ENCODE data around the gene NTRK2. TPM values are rescaled to one million over a fixed set of nuclear protein-coding genes. Genes with fewer than 3 reads are reported as not detected.

Gene NTRK2
- total and polyA plus RNA-seq, 2 donors = 7.7 to 56.7 TPM

DNA sequence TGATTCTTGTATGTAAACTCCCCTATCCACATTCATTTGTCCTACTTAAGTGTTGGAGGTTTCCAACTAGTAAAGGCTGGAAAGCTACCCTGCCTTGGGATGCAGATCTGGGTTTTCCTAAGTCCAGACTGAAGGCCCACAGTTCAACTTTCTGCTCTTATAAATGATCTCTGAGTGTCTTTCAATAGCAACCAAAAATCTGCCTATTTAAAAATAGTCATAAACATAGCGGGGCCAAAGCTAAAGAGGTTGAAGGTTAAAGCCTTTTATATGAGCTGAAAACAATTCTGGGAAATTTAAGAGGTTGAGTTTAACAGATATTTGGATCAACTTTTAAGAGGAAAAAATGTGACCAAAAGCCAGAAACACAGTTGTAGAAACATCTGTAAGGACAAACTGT, 87.2 kb downstream of the NTRK2 start:
- 32% methylated on average over 1 of the region's 1 CpG for WGBS
- Histone ChIP-seq H3K36me3 (ENCODE audit: insufficient read depth) (no peaks in the 10 kb centered on the region), H3K4me1 (ENCODE audit: insufficient read depth) (no peaks in the 10 kb centered on the region), H3K27ac (ENCODE audit: low read depth) (no peak overlapping the region), H3K4me3 (ENCODE audit: low read depth, low read length) (no peak overlapping the region)
- no peak for DNase-seq (ENCODE audit: extremely low spot score)

DNA sequence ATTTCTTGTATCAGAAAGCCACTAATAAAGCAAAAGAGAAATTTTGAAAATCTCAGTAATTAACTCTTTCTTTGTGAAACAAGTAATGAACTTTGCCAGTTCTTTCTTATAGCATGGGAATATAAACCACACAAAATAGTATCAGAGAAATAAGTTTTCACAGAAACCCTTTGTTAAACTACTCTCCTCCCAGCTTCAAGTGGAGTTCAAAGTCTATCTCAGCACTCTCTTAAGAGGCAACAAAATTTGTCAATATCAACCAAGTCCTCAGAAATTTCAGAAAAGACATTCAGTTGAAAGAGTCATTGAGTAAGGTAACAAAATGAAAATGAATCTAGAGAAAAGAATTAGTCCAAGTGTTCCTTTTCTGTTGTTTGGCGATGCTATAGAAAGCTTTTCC, 89.3 kb downstream of the NTRK2 start:
- Histone ChIP-seq H3K4me3 (ENCODE audit: low read depth, low read length) (no peak overlapping the region), H3K4me1 (ENCODE audit: insufficient read depth) (no peaks in the 10 kb centered on the region), H3K27ac (ENCODE audit: low read depth) (no peak overlapping the region), H3K36me3 (ENCODE audit: insufficient read depth) (no peaks in the 10 kb centered on the region)
- DNase-seq (ENCODE audit: extremely low spot score) = no peak
- 87% methylated on average over 1 of the region's 1 CpG for WGBS

DNA sequence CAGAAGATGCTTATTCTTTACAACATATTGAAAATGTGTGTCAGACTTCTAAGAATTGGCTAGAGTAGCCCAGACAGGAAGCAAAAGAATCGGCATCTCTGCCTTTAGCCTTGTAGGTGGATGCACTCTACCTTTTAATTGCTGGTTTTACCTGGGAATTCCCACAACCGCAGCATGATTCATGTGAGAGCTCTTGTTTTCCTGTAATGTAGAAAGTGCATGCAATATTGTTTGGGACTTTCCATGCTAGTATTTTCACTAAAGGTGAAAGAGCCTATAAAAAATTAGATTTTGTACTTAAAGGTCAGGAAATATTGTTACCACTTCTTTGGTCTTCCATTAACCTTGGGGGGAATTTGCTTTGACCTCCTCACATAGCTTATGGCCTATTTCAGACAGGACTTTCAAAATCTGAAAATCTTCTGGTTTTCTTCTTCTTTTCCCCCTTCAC, 89.8 kb downstream of the NTRK2 start:
- DNase-seq (ENCODE audit: extremely low spot score) = no peak
- Histone ChIP-seq H3K27ac (ENCODE audit: low read depth) (no peak overlapping the region), H3K4me1 (ENCODE audit: insufficient read depth) (no peaks in the 10 kb centered on the region), H3K36me3 (ENCODE audit: insufficient read depth) (no peaks in the 10 kb centered on the region), H3K4me3 (ENCODE audit: low read depth, low read length) (no peak overlapping the region)
- WGBS = 78% methylated on average over 2 of the region's 2 CpGs

GRCh38 chr9:84759804-84760203, 90.3 kb downstream of the NTRK2 start:
- Histone ChIP-seq H3K4me1 (ENCODE audit: insufficient read depth) (no peaks in the 10 kb centered on the region), H3K36me3 (ENCODE audit: insufficient read depth) (no peaks in the 10 kb centered on the region), H3K4me3 (ENCODE audit: low read depth, low read length) (no peak overlapping the region), H3K27ac (ENCODE audit: low read depth) (no peak overlapping the region)
- DNase-seq (ENCODE audit: extremely low spot score) = no peak
- 70% methylated on average over 2 of the region's 2 CpGs for WGBS

DNA sequence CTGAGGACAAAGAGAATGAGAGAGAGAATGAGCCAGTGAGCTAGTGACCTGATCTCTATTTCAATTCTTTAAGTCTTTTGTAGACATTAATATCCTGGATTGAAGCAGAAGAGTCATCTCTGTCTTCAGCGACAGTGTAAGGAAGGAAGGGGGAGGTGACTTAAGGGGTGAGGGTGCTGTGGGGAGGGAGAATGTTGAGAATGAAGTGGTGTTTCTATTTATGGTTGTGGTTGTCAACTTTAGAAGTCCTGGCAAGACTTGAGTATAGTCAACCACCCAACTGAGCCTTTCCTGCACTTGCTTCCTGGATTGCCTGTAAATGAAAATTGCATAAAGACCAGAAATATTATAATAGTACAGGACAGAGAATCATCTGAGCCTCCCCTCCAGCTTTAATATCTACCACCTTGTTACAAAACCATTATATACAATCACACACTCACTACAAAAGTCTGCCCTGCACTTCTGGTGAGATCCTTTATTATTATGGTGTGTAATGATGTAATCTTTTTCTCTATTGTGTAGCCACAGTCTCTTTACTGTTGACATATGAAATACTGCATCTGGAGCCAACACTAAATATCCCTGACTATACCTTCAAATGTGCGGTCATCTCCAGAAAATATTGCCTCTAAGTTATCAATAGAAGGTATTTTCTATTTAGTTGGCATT, 91.7 kb downstream of the NTRK2 start:
- H3K4me3 ChIP-seq (ENCODE audit: low read depth, low read length) = no peak overlapping the region
- no peaks in the 10 kb centered on the region for H3K36me3 ChIP-seq (ENCODE audit: insufficient read depth)
- H3K27ac ChIP-seq (ENCODE audit: low read depth) = no peak overlapping the region
- no peaks in the 10 kb centered on the region for H3K4me1 ChIP-seq (ENCODE audit: insufficient read depth)
- 85% methylated on average over 2 of the region's 2 CpGs for WGBS
- no peak for DNase-seq (ENCODE audit: extremely low spot score)

DNA sequence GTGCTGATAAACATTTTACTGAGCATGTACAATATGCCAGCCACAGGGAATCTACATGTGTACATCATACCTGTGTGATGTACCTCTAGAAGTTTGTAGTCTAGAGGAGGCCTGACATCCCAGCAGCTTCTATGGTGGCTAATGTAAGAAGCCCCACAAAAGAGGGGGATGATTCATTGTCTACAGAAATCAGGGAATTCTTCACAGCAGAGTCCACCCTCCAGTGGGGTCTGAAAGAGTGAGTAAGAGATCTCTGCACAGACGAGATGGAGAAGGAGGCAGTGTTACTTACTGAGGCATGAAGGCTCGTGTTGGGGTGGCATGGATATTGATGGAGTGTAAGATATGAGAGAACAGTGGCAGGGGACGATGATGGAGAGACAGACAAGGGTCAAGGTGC, 103.0 kb downstream of the NTRK2 start:
- no peak overlapping the region for H3K27ac ChIP-seq (ENCODE audit: low read depth)
- DNase-seq (ENCODE audit: extremely low spot score) = no peak
- H3K4me3 ChIP-seq (ENCODE audit: low read depth, low read length) = no peak overlapping the region
- H3K36me3 ChIP-seq (ENCODE audit: insufficient read depth) = no peaks in the 10 kb centered on the region
- H3K4me1 ChIP-seq (ENCODE audit: insufficient read depth) = no peaks in the 10 kb centered on the region
- 92% methylated on average over 3 of the region's 3 CpGs for WGBS

DNA sequence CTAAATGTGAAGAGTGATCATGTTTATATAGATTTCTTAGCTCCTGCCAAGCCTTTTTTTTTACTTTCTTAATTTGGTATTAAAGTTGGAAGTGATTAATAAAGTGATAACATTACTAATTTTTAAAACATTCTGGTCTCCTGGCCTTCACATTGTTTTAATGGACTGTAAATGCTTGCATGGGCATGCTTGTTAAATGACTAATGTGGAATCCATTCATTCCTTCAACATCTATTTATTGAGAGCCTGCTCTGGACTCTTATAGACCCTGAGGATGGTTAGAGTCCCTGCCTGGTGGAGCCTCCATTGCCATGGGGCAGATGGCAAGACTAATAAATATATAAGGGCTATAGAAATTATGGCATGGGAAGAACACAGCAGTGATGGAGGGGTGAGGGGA, 103.5 kb downstream of the NTRK2 start:
- H3K36me3 ChIP-seq (ENCODE audit: insufficient read depth) = no peaks in the 10 kb centered on the region
- no peaks in the 10 kb centered on the region for H3K4me1 ChIP-seq (ENCODE audit: insufficient read depth)
- H3K4me3 ChIP-seq (ENCODE audit: low read depth, low read length) = no peak overlapping the region
- DNase-seq (ENCODE audit: extremely low spot score) = no peak
- H3K27ac ChIP-seq (ENCODE audit: low read depth) = no peak overlapping the region

DNA sequence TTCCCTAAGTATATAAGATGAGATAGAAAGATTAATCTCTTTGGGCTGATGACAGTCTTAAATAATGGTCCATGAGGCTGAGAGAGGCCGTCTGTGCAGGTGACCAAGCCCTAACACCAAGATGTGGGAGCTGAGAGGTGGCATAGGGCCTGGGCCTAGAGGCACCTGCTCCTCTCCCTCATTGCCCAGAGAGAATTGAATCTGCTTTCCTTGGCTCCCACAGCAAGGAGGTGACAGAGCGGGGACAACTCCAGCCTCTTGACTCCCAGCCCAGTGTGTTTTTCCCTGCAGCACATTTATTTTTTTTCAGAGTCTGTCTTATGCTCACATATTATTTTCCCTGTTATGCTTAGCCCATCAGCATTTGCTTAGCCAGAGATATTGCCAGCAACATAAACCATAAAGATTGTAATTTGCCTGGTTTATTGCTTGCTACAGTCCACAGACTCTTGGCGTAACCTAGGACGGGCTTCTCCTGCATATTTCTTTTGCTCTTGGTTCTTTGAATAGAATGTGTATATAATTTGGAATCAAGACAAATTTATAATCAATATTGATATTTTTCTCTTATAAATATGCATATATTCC, 105.6 kb downstream of the NTRK2 start:
- Histone ChIP-seq H3K4me1 (ENCODE audit: insufficient read depth) (no peaks in the 10 kb centered on the region), H3K4me3 (ENCODE audit: low read depth, low read length) (no peak overlapping the region), H3K27ac (ENCODE audit: low read depth) (no peak overlapping the region), H3K36me3 (ENCODE audit: insufficient read depth) (no peaks in the 10 kb centered on the region)
- no peak for DNase-seq (ENCODE audit: extremely low spot score)
- 93% methylated on average over 4 of the region's 4 CpGs for WGBS

DNA sequence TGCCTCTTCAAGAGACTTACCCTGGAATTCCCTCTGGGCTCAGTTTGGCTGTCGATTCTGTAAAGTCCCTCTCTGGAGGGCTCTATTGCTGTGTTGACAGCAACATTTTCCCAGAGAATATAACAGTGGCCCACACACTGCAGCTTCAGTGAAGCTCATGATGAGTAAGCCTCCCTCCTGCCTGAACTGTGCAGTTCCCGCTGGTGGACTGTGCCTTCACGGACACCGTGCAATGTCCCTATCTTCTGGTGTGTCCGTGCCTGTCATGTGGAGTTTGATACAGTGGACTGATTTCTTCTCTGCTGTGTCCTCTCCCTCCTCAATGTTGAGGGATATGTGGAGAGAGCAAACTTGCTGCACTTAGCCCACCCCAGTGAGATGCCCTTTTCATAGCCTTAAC, 109.0 kb downstream of the NTRK2 start:
- no peak for DNase-seq (ENCODE audit: extremely low spot score)
- Histone ChIP-seq H3K27ac (ENCODE audit: low read depth) (no peak overlapping the region), H3K36me3 (ENCODE audit: insufficient read depth) (no peaks in the 10 kb centered on the region), H3K4me3 (ENCODE audit: low read depth, low read length) (no peak overlapping the region), H3K4me1 (ENCODE audit: insufficient read depth) (no peaks in the 10 kb centered on the region)
- 65% methylated on average over 5 of the region's 5 CpGs for WGBS

DNA sequence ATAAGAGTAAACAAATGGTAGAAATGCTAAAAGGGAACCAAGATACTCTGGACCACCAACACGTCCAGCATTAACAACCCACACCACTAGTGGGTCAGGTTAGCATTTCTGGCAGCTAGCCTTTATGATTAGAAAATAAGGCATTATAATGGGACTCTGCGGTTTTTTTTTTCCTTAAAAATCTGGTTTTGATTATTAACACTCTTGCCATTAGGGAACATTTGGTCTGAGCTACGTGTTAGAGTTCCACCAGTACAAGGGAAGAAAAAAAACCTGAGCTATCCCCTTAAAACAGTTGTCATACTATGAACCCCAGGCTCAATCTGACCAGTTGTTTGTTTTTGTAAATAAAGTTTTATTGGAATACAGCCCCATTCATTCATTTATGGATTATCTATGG, 110.4 kb downstream of the NTRK2 start:
- Histone ChIP-seq H3K36me3 (ENCODE audit: insufficient read depth) (no peaks in the 10 kb centered on the region), H3K4me3 (ENCODE audit: low read depth, low read length) (no peak overlapping the region), H3K4me1 (ENCODE audit: insufficient read depth) (no peaks in the 10 kb centered on the region), H3K27ac (ENCODE audit: low read depth) (no peak overlapping the region)
- 74% methylated on average over 3 of the region's 3 CpGs for WGBS
- DNase-seq (ENCODE audit: extremely low spot score) = no peak

GRCh38 chr9:84780385-84780784, 110.9 kb downstream of the NTRK2 start:
- Histone ChIP-seq H3K27ac (ENCODE audit: low read depth) (no peak overlapping the region), H3K4me1 (ENCODE audit: insufficient read depth) (no peaks in the 10 kb centered on the region), H3K4me3 (ENCODE audit: low read depth, low read length) (no peak overlapping the region), H3K36me3 (ENCODE audit: insufficient read depth) (no peaks in the 10 kb centered on the region)
- WGBS = 92% methylated on average over 5 of the region's 5 CpGs
- DNase-seq (ENCODE audit: extremely low spot score) = no peak

DNA sequence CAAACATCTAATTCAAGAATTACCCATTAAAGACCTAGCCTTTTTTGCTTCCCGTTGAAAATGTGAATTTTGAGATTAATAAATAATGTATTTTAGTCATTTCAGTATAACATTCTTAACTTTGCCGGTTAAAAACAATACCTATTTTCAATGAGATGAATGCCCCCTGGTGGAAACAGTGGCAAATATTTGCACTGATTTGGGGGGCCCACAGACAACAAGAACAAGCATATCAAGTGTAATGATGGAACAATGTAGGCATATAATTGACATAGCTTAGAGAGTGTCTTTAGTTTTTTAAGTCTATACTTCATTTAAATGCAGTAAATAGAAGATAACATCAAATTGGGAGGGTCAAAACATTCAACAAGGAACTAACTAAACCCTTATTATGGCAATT, 111.9 kb downstream of the NTRK2 start:
- Histone ChIP-seq H3K4me3 (ENCODE audit: low read depth, low read length) (no peak overlapping the region), H3K36me3 (ENCODE audit: insufficient read depth) (no peaks in the 10 kb centered on the region), H3K27ac (ENCODE audit: low read depth) (no peak overlapping the region), H3K4me1 (ENCODE audit: insufficient read depth) (no peaks in the 10 kb centered on the region)
- 54% methylated on average over 2 of the region's 2 CpGs for WGBS
- no peak for DNase-seq (ENCODE audit: extremely low spot score)

DNA sequence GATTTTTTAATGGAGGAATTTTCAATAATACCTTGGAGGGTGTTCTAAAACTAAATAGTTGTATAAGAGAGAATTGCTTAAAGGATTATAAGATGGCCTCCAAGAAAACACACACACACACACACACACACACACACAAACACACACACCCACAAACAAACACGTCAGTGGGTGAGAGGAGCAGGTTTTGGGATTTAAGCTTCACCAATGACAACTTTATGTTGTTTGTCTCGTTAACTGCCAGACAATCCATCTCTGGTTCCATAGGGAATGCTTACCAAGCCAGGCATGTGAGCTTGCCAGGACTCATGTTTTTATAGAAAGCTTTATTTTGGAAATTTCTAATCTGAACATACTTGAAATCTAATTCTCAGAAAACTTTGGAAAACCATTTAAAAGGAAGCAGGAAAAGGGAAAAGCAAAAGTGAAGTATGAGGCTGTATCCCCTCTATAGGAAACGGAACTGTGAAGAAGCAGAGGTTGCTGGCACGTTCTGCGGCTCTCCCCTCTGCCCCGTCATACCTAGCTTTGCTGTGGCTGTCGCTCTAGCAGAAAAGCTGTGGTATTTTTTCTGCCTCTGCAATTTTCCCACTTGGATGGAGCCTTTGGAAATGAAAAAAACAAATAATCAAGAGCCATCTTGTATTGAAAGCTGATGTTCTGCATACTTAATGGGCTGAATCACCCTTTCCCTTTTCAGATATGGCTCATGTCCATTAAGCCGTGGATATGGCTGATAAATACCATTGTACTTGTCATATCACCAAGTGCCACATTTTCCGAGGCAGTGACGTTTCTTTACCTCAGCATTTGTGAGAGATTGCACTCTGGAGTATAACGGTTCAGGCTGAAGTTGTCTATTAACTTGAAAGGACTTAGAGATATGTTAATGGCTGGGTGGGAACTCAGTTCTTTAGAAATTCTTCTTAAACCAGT, 112.7 kb downstream of the NTRK2 start:
- H3K4me1 ChIP-seq (ENCODE audit: insufficient read depth) = no peaks in the 10 kb centered on the region
- DNase-seq (ENCODE audit: extremely low spot score) = no peak
- no peak overlapping the region for H3K4me3 ChIP-seq (ENCODE audit: low read depth, low read length)
- H3K36me3 ChIP-seq (ENCODE audit: insufficient read depth) = no peaks in the 10 kb centered on the region
- H3K27ac ChIP-seq (ENCODE audit: low read depth) = no peak overlapping the region
- 62% methylated on average over 11 of the region's 11 CpGs for WGBS
